K562 (cell line): ENCODE measurements around the gene TCF4. TPM values are rescaled to one million over a fixed set of nuclear protein-coding genes. Genes with fewer than 3 reads are reported as not detected.

Source experiments
- ATAC-seq: fragments of 200-7000 bp; cut with Tn5 transposase; 3 replicates; pipeline ENCODE4 v1.9.1; 2020; ENCODE audit warnings: moderate library complexity
- BruUV-seq: library from RNA; stranded (reverse); fragments of 400-500 nt; replicated peaks from 2 replicates; lab custom pipeline; 2021; lab: Mats Ljungman, UMichigan
- CTCF ChIA-PET: fragments of 300-600 bp; formaldehyde crosslinking; extraction: SDS; loops from one replicate; lab custom pipeline; 2021; ENCODE audit warnings: low intra/inter-chr PET ratio; lab: Yijun Ruan, JAX
- POLR2A ChIA-PET: fragments of 300-600, 350-650 bp; sonication (Branson Sonifier 250); formaldehyde crosslinking; extraction: SDS; loops from one replicate; lab custom pipeline; 2021; ENCODE audit warnings: antibody characterized with exemption, inconsistent platforms; lab: Yijun Ruan, JAX
- DNase-seq, 4 experiments: peaks; one replicate each; pipeline versions ENCODE4 v3.0.0 to v3.0.0-alpha.2; 2011 to 2018; ENCODE audit warnings: low spot score in 3 of 4, mixed read lengths in 3 of 4; ENCODE audit errors: extremely low read depth in 1 of 4
- FAIRE-seq: peaks from 2 replicates; lab custom pipeline; 2011; peaks lifted over from hg19 to GRCh38; lab: Jason Lieb, UNC
- H2AFZ ChIP-seq: 2 replicates; pipeline ENCODE4 v1.6.0; 2011; ENCODE audit warnings: low read depth, low read length, control low read depth, inconsistent platforms
- H3K27ac ChIP-seq: fragments of 200-600 bp; 3 replicates; pipeline ENCODE4 v1.8.0; 2011; ENCODE audit warnings: low read depth, mild to moderate bottlenecking, control low read depth, inconsistent platforms, low read length, moderate library complexity, mixed read lengths; ENCODE audit errors: extremely low read depth
- H3K27me3 ChIP-seq, 2 experiments: fragments of 300-600 bp in 1 of 2; 2 replicates in 1 of 2; 3 replicates in 1 of 2; pipeline versions ENCODE4 v1.6.0 to v1.8.0; 2011; ENCODE audit warnings: inconsistent platforms in 2 of 2, low read length in 2 of 2, mild to moderate bottlenecking in 1 of 2, mixed read lengths in 1 of 2, moderate library complexity in 1 of 2; ENCODE audit not compliant: control insufficient read depth in 2 of 2, insufficient read depth in 2 of 2
- H3K36me3 ChIP-seq: fragments of 300-600 bp; 3 replicates; pipeline ENCODE4 v1.8.0; 2011; ENCODE audit warnings: mild to moderate bottlenecking, low read length, inconsistent platforms; ENCODE audit not compliant: control insufficient read depth, insufficient read depth
- H3K4me1 ChIP-seq, 2 experiments: fragments of 200-600 bp in 1 of 2; replicated peaks in 1 of 2; 2 replicates in 1 of 2; 3 replicates in 1 of 2; pipeline versions ENCODE4 v1.5.1 to v1.8.0; 2011; ENCODE audit warnings: inconsistent platforms in 2 of 2, low read length in 2 of 2, mild to moderate bottlenecking in 1 of 2, mixed read lengths in 1 of 2, moderate library complexity in 1 of 2; ENCODE audit not compliant: control insufficient read depth in 2 of 2, insufficient read depth in 2 of 2
- H3K4me2 ChIP-seq: 2 replicates; pipeline ENCODE4 v1.6.1; 2011; ENCODE audit warnings: low read length, control low read depth, inconsistent platforms, mixed read lengths; ENCODE audit not compliant: insufficient read depth
- H3K4me3 ChIP-seq: fragments of 200-600 bp; sonication (generic), shearing (Covaris generic); 2 replicates; pipeline ENCODE4 v1.5.1; 2016; ENCODE audit warnings: control low read depth, inconsistent platforms
- H3K79me2 ChIP-seq: fragments of 200-600 bp; 3 replicates; pipeline ENCODE4 v1.8.0; 2011; ENCODE audit warnings: low read length, inconsistent platforms; ENCODE audit not compliant: control insufficient read depth, insufficient read depth
- H3K9ac ChIP-seq, 2 experiments: 2 replicates each; pipeline versions ENCODE4 v1.6.0 to v1.6.1; 2011; ENCODE audit warnings: low read depth in 2 of 2, low read length in 2 of 2, control low read depth in 1 of 2, inconsistent platforms in 1 of 2, mild to moderate bottlenecking in 1 of 2, mixed read lengths in 1 of 2; ENCODE audit not compliant: insufficient read depth in 1 of 2
- H3K9me1 ChIP-seq: one replicate; pipeline ENCODE4 v1.6.0; 2011; ENCODE audit warnings: inconsistent platforms, mild to moderate bottlenecking, low read length, moderate library complexity; ENCODE audit not compliant: control insufficient read depth, insufficient read depth
- H3K9me3 ChIP-seq: replicated peaks from 2 replicates; pipeline ENCODE4 v1.5.1; 2011; ENCODE audit warnings: low read depth, low read length, inconsistent platforms; ENCODE audit not compliant: control insufficient read depth, insufficient read depth
- H4K20me1 ChIP-seq: replicated peaks from 2 replicates; pipeline ENCODE4 v1.6.1; 2011; ENCODE audit warnings: low read length, inconsistent platforms, mixed read lengths; ENCODE audit not compliant: control insufficient read depth, insufficient read depth
- NCOA1 ChIP-seq: fragments of 450-650 bp; IDR thresholded peaks from 2 replicates; pipeline ENCODE4 v1.6.1; 2016; ENCODE audit warnings: low read depth
- PHTF2 ChIP-seq: fragments of 250-450 bp; sonication (Bioruptor Pico); IDR thresholded peaks from 2 replicates; pipeline ENCODE4 v1.5.0; 2021; ENCODE audit warnings: mild to moderate bottlenecking
- PML ChIP-seq: IDR thresholded peaks from 2 replicates; pipeline ENCODE4 v1.6.1; 2012; ENCODE audit warnings: low read length, inconsistent platforms
- SOX6 ChIP-seq: fragments of 450-650 bp; IDR thresholded peaks from 2 replicates; pipeline ENCODE4 v1.6.1; 2014; ENCODE audit warnings: mild to moderate bottlenecking
- ZFP30 ChIP-seq: fragments of 250-450 bp; sonication (Bioruptor Pico); IDR thresholded peaks from 2 replicates; pipeline ENCODE4 v1.8.0; 2022; ENCODE audit warnings: moderate library complexity, mild to moderate bottlenecking, inconsistent platforms, borderline replicate concordance
- ZNF174 ChIP-seq: fragments of 250-450 bp; sonication (Bioruptor Pico); IDR thresholded peaks from 2 replicates; pipeline ENCODE4 v1.4.0; 2020; ENCODE audit warnings: mild to moderate bottlenecking
- WGBS: fragments of 100-300 bp; shearing (Covaris generic); methylation state at CpG from one replicate; pipeline ENCODE4 v1.1.6; 2016; ENCODE audit warnings: low coverage, mixed read lengths; ENCODE audit not compliant: insufficient coverage; ENCODE audit errors: missing lambda C conversion rate; 5-methylcytosine and 5-hydroxymethylcytosine counted together
- in situ Hi-C: fragments of 300-500 bp; cut with MboI; formaldehyde crosslinking; loops from 4 replicates; pipeline ENCODE4 v1.15.0; 2018; ENCODE audit warnings: inconsistent platforms, mixed read lengths
- intact Hi-C: fragments of 100-400 bp; cut with micrococcal nuclease; formaldehyde crosslinking; loops from 2 replicates; pipeline ENCODE4 v1.14.2; 2022
- polyA plus RNA-seq, 8 experiments: library from polyadenylated mRNA; depleted of rRNA in 4 of 8; stranded (reverse) in 5 of 8; unstranded in 3 of 8; fragments of >200 nt; fragmentation: Nextera tagmentation in 2 of 8; fragmentation: Illumina TruSeq in 1 of 8; extraction: Ambion mirVana in 2 of 8; extraction: Trizol in 1 of 8; gene quantifications; 2 replicates each; pipeline versions ENCODE4 v1.2.1 to v1.2.3, GENCODE V29; 2011 to 2014; ENCODE audit warnings: inconsistent platforms in 1 of 8, missing spikeins in 1 of 8
- total RNA-seq, 7 experiments: library from RNA; depleted of rRNA in 6 of 7; stranded (reverse); fragments of >200 nt in 6 of 7; fragmentation: Illumina TruSeq in 2 of 7; extraction: Trizol in 2 of 7; gene quantifications; 2 replicates each; pipeline versions ENCODE4 v1.2.1 to v1.2.3, GENCODE V29; 2011 to 2021; ENCODE audit warnings: low replicate concordance in 1 of 7
- TF ChIP-seq, protein P1 (sequence below): fragments of 450-650 bp; formaldehyde crosslinking; conservative IDR thresholded peaks from 2 replicates; pipeline ENCODE4 v1.4.0; 2022; ENCODE audit warnings: mild to moderate bottlenecking, missing genetic modification characterization
- TF ChIP-seq, protein P2 (sequence below): fragments of 450-650 bp; IDR thresholded peaks from 2 replicates; pipeline ENCODE4 v1.6.1; 2018; ENCODE audit warnings: mild to moderate bottlenecking, low read depth; ENCODE audit not compliant: partially characterized antibody

TCF4 gene
- total and polyA plus RNA-seq, 9 of the 15 experiments (the other 6 are each of a cell fraction or from before 2014, with no cell fraction given) = 4.8 to 24.7 (median 15.2) TPM

DNA sequence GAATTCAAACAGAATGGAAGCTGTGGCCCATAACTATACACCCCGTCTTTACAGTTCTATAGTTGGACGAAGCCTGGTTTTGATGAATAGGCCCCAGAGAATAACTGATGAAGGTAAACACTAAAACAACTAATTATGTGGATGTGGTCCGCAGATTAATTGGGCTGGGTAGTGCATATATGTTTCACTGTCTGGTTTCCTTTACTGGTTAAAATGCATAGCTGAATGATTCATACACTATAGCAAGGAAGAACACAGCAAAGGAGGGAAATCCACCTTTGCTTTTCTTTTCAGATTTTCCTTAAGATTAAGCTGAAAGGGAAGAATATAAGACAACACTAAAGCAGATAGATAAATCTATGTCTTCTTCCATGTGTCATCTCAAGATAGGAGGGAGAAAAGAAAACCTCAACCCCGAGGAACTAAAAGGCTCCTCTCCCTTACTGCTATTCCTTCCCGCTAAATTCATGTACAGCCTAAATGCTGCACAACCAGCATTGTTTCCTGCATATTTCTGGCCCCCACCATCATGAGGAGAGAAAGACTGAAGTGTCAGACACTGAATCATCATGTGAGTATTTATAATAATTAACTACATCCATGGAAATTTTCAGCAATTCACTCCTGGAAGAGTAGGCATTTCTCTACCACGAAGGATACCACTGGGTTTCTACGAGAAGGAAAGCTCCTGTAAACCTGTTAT lies 331.6 kb downstream of the TCF4 start:
- no TSS peak for BruUV-seq
- no peak for TF ChIP-seq NCOA1
- no peak for TF ChIP-seq ZNF174
- TF ChIP-seq, protein P1, sequence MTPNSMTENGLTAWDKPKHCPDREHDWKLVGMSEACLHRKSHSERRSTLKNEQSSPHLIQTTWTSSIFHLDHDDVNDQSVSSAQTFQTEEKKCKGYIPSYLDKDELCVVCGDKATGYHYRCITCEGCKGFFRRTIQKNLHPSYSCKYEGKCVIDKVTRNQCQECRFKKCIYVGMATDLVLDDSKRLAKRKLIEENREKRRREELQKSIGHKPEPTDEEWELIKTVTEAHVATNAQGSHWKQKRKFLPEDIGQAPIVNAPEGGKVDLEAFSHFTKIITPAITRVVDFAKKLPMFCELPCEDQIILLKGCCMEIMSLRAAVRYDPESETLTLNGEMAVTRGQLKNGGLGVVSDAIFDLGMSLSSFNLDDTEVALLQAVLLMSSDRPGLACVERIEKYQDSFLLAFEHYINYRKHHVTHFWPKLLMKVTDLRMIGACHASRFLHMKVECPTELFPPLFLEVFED = no peak
- TF ChIP-seq, protein P2, sequence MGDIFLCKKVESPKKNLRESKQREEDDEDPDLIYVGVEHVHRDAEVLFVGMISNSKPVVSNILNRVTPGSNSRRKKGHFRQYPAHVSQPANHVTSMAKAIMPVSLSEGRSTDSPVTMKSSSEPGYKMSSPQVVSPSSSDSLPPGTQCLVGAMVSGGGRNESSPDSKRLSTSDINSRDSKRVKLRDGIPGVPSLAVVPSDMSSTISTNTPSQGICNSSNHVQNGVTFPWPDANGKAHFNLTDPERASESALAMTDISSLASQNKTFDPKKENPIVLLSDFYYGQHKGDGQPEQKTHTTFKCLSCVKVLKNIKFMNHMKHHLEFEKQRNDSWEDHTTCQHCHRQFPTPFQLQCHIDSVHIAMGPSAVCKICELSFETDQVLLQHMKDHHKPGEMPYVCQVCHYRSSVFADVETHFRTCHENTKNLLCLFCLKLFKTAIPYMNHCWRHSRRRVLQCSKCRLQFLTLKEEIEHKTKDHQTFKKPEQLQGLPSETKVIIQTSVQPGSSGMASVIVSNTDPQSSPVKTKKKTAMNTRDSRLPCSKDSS = no peak
- no peak for TF ChIP-seq PML
- TF ChIP-seq PHTF2 (CRISPR knock-in tag) = no peak
- no peak for TF ChIP-seq SOX6
- no peak for TF ChIP-seq ZFP30 (CRISPR knock-in tag)
- no peak for DNase-seq
- Histone ChIP-seq H3K9me1 (no peaks in the 10 kb centered on the region), H3K4me3 (no peak overlapping the region), H3K4me1 (peaks cover 4 to 5% of the 10 kb centered on the region in 2 experiments; a peak in 3 of 5 replicates), H2AFZ (no peak overlapping the region), H3K9ac (no peak overlapping the region), H3K4me2 (no peak overlapping the region), H3K9me3 (no peaks in the 10 kb centered on the region), H3K79me2 (no peaks in the 10 kb centered on the region), H3K36me3 (0 out of 3 replicates have a peak, but pooled peaks cover 4% of the 10 kb centered on the region), H3K27me3 (no peaks in the 10 kb centered on the region), H3K27ac (no peak overlapping the region), H4K20me1 (no peaks in the 10 kb centered on the region)
- intact Hi-C loops (no loop called here), in situ Hi-C loops (no loop called here)
- no peak for ATAC-seq
- WGBS = 70% methylated on average over 5 of the region's 7 CpGs
- POLR2A ChIA-PET = interaction anchor here (0.7 kb wide), 1 partner anchor 1065 kb away, joined by 3 read pairs; no protein-coding TSS in a partner anchor
- no peak for FAIRE-seq
- CTCF ChIA-PET = no interaction called here
